ENCODE data around the gene KRT72. TPM values are rescaled to one million over a fixed set of nuclear protein-coding genes. Genes with fewer than 3 reads are reported as not detected.

Gene KRT72
- total RNA-seq, 1 experiment from 2014 or later = not detected

GRCh38 chr12:52608161-52608560, 6.9 kb upstream of the KRT72 start:
- H3K9me3 ChIP-seq (ENCODE audit: insufficient read depth, low read depth) = no peaks in the 10 kb centered on the region
- ChIA-PET POLR2A (ENCODE audit: unreplicated experiment) (no interaction called here), CTCF (no interaction called here)
- H3K9me2 ChIP-seq (ENCODE audit: insufficient read depth) = no peaks in the 10 kb centered on the region
- no peaks in the 10 kb centered on the region for H4K20me1 ChIP-seq (ENCODE audit: insufficient read depth)
- no peak overlapping the region for H3K27ac ChIP-seq
- no peaks in the 10 kb centered on the region for H3K36me3 ChIP-seq (ENCODE audit: low read depth)
- H3K4me1 ChIP-seq (replicated peaks; ENCODE audit: insufficient read depth) = no peaks in the 10 kb centered on the region
- BruUV-seq (replicated peaks) = no TSS peak
- no peak overlapping the region for H2AFZ ChIP-seq
- DNase-seq = no peak
- no peak overlapping the region for H3K4me2 ChIP-seq
- H3F3A ChIP-seq (ENCODE audit: insufficient read depth, low read depth) = no peaks in the 10 kb centered on the region
- H3K79me2 ChIP-seq (ENCODE audit: low read depth) = no peaks in the 10 kb centered on the region
- no peaks in the 10 kb centered on the region for H3K27me3 ChIP-seq (ENCODE audit: insufficient read depth, low read depth)
- no peak overlapping the region for H3K4me3 ChIP-seq
- no peak for TF ChIP-seq CTCF (conservative IDR thresholded peaks at IDR 0.05)
- TF ChIP-seq EZH2 (IDR thresholded peaks at IDR 0.05; ENCODE audit: low read depth) = no peak
- intact Hi-C loops (cut with micrococcal nuclease; ENCODE audit: unreplicated experiment) = no loop called here

GRCh38 chr12:52607314-52607713, 6.1 kb upstream of the KRT72 start:
- no peaks in the 10 kb centered on the region for H3K36me3 ChIP-seq (ENCODE audit: low read depth)
- no peaks in the 10 kb centered on the region for H3F3A ChIP-seq (ENCODE audit: insufficient read depth, low read depth)
- no peak overlapping the region for H3K4me3 ChIP-seq
- H3K27ac ChIP-seq = no peak overlapping the region
- H3K79me2 ChIP-seq (ENCODE audit: low read depth) = no peaks in the 10 kb centered on the region
- no peaks in the 10 kb centered on the region for H3K27me3 ChIP-seq (ENCODE audit: insufficient read depth, low read depth)
- no peak for DNase-seq
- H3K4me1 ChIP-seq (replicated peaks; ENCODE audit: insufficient read depth) = no peaks in the 10 kb centered on the region
- CTCF ChIA-PET = no interaction called here
- no peaks in the 10 kb centered on the region for H3K9me3 ChIP-seq (ENCODE audit: insufficient read depth, low read depth)
- BruUV-seq (replicated peaks) = no TSS peak
- POLR2A ChIA-PET (ENCODE audit: unreplicated experiment) = no interaction called here
- H4K20me1 ChIP-seq (ENCODE audit: insufficient read depth) = no peaks in the 10 kb centered on the region
- H2AFZ ChIP-seq = no peak overlapping the region
- intact Hi-C loops (cut with micrococcal nuclease; ENCODE audit: unreplicated experiment) = no loop called here
- no peak overlapping the region for H3K4me2 ChIP-seq
- no peaks in the 10 kb centered on the region for H3K9me2 ChIP-seq (ENCODE audit: insufficient read depth)
- no peak for TF ChIP-seq EZH2 (IDR thresholded peaks at IDR 0.05; ENCODE audit: low read depth)
- no peak for TF ChIP-seq CTCF (conservative IDR thresholded peaks at IDR 0.05)

DNA sequence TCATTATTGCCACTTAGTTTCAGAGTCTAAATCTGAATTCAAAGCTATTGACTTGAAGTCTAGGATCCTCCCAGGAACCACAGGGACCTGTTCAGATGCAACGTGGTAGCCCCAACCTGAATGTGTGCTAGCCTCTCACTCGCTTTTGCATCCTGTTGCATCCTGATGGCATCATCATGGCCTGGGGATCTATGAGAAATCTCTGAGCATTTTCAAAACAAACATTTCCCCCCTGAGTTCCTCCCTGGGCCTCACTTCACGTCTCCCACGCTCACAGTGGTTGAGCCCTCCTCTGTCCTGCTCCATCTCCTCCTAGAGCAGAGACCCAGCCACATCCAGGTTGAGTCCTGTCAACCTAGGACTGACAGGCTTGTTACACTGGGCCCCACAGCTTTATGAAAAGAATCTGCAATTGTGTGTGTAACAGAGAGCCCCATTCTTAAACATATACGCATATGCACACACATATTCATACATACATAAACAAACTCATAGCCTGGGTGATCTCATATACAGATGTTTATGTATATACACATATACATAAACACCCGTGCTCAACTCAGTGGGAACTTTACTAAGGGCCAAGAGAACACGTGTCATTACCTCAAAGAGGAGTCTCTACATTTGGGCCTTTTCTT, 5.4 kb upstream of the KRT72 start:
- no peaks in the 10 kb centered on the region for H3K36me3 ChIP-seq (ENCODE audit: low read depth)
- H3K4me2 ChIP-seq = no peak overlapping the region
- no peak overlapping the region for H2AFZ ChIP-seq
- TF ChIP-seq CTCF (conservative IDR thresholded peaks at IDR 0.05) = no peak
- TF ChIP-seq EZH2 (IDR thresholded peaks at IDR 0.05; ENCODE audit: low read depth) = no peak
- no peak overlapping the region for H3K4me3 ChIP-seq
- no TSS peak for BruUV-seq (replicated peaks)
- H3K4me1 ChIP-seq (replicated peaks; ENCODE audit: insufficient read depth) = no peaks in the 10 kb centered on the region
- no peaks in the 10 kb centered on the region for H3F3A ChIP-seq (ENCODE audit: insufficient read depth, low read depth)
- no peaks in the 10 kb centered on the region for H3K9me3 ChIP-seq (ENCODE audit: insufficient read depth, low read depth)
- no peaks in the 10 kb centered on the region for H3K27me3 ChIP-seq (ENCODE audit: insufficient read depth, low read depth)
- intact Hi-C loops (cut with micrococcal nuclease; ENCODE audit: unreplicated experiment) = no loop called here
- no peaks in the 10 kb centered on the region for H4K20me1 ChIP-seq (ENCODE audit: insufficient read depth)
- ChIA-PET CTCF (no interaction called here), POLR2A (ENCODE audit: unreplicated experiment) (no interaction called here)
- H3K79me2 ChIP-seq (ENCODE audit: low read depth) = no peaks in the 10 kb centered on the region
- no peaks in the 10 kb centered on the region for H3K9me2 ChIP-seq (ENCODE audit: insufficient read depth)
- H3K27ac ChIP-seq = no peak overlapping the region
- no peak for DNase-seq

Measured in PC-9 (cell line).